Measurements from ENCODE around the gene PACSIN1.

The PACSIN1 gene

DNA sequence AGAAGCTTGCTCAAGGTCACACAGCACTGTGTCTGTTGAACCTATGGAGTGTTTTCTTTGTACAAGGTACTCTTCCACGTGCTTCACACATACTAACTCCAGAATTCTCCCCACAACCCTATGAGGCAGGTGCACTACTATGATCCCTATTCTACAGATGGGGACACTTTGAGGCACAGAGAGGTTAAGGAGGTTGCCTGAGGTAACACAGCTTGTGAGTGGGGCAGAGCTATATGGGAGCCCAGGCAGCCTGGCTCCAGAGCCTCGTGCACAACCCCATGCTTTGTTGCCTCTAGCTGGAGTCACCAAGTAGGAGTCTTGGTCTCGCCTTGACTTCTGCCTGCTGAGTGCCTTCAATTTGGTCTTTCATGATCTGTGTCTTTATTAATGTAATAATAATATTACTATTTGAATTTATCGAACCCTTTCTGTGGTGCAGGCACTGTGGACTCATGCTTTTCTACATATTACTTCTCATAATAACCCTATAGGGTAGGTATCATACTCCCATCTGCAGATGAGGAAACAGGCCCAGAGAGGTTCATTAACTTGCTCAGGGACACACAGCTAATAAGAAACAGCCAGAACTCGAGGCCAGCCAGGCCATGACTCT is 103.6 kb downstream of the PACSIN1 start:
- DNase-seq, result no peak

DNA sequence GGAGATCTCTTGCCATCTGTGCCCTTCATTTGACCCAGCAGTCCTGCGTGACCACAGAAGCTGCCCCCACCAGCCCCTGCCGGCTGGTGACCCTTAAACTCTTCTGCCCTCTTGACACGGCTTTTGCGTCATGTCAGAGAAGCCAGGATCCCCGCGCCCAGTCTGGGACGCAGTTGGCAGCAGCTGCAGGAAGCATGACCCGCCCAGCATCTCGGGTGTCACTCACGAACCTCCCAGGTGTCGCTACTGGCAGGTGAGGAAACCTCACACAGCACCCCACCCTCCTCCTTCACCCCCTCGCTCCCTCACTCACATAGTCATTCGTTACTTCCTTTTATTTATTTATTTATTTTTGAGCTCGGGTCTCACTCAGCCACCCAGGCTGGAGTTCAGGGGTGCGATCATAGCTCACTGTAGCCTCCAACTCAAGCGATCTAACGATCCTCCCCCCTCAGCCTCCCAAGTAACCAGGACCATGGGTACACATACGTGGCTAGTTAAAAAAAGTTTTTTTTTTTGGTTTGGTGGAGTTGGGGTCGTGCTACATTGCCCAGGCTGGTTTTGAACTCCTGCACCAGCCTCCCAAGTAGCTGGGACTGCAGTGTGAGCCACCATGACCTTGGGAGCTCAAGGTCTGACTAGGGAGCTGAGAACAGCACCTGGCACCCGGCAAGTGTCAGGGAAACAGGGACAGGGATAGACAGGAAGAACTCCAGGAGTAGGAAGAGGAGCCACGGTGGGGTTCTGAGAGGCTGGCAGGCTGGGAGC is 104.4 kb downstream of the PACSIN1 start:
- DNase-seq, result no peak
- in situ Hi-C loops (cut with MboI; ENCODE audit: low pct_unique_long_range_greater_than_20kb, low sequenced_read_pairs), result no loop called here

More for the DNA sequence above, 103.6 kb downstream of the PACSIN1 start:
- in situ Hi-C loops (cut with MboI; ENCODE audit: low pct_unique_long_range_greater_than_20kb, low sequenced_read_pairs), result no loop called here

GRCh38 chr6:34571388-34571787 is 105.5 kb downstream of the PACSIN1 start:
- no peak for DNase-seq
- in situ Hi-C loops (cut with MboI; ENCODE audit: low pct_unique_long_range_greater_than_20kb, low sequenced_read_pairs), result no loop called here

GRCh38 chr6:34572021-34572420 is 106.1 kb downstream of the PACSIN1 start:
- in situ Hi-C loops (cut with MboI; ENCODE audit: low pct_unique_long_range_greater_than_20kb, low sequenced_read_pairs), result no loop called here
- DNase-seq, result no peak

DNA sequence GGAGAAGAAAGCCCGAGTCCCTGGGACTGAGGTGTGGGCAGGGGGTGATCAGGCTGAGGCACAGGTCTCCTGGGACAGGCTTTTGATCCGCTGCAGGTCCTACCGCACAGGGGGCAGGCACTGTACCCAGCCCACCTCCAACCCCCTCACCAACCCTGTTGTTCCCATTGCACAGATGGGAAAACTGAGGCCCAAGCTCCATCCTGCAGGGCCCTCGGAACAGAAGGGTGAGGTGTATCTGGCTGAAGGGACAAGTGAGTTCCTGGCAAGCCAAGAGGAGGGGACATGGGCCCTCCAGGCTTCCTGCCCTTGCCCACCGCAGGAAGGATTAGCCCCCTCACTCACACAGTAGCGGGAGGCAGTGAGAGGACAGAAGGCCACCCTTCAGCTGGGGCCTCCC is 106.7 kb downstream of the PACSIN1 start:
- in situ Hi-C loops (cut with MboI; ENCODE audit: low pct_unique_long_range_greater_than_20kb, low sequenced_read_pairs), result no loop called here
- DNase-seq, result no peak

GRCh38 chr6:34573567-34574183 is 107.8 kb downstream of the PACSIN1 start:
- in situ Hi-C loops (cut with MboI; ENCODE audit: low pct_unique_long_range_greater_than_20kb, low sequenced_read_pairs), result no loop called here
- DNase-seq, result no peak

- in situ Hi-C loops (cut with MboI; ENCODE audit: low pct_unique_long_range_greater_than_20kb, low sequenced_read_pairs), result no loop called here
- no peak for DNase-seq
Observed at GRCh38 chr6:34574647-34575293, 108.9 kb downstream of the PACSIN1 start.

GRCh38 chr6:34575326-34575725 is 109.5 kb downstream of the PACSIN1 start:
- no peak for DNase-seq
- in situ Hi-C loops (cut with MboI; ENCODE audit: low pct_unique_long_range_greater_than_20kb, low sequenced_read_pairs), result no loop called here

GRCh38 chr6:34576286-34576955 is 110.5 kb downstream of the PACSIN1 start:
- DNase-seq, result no peak
- in situ Hi-C loops (cut with MboI; ENCODE audit: low pct_unique_long_range_greater_than_20kb, low sequenced_read_pairs), result no loop called here

- in situ Hi-C loops (cut with MboI; ENCODE audit: low pct_unique_long_range_greater_than_20kb, low sequenced_read_pairs), result no loop called here
Observed at GRCh38 chr6:34578445-34579262, 112.8 kb downstream of the PACSIN1 start.

DNA sequence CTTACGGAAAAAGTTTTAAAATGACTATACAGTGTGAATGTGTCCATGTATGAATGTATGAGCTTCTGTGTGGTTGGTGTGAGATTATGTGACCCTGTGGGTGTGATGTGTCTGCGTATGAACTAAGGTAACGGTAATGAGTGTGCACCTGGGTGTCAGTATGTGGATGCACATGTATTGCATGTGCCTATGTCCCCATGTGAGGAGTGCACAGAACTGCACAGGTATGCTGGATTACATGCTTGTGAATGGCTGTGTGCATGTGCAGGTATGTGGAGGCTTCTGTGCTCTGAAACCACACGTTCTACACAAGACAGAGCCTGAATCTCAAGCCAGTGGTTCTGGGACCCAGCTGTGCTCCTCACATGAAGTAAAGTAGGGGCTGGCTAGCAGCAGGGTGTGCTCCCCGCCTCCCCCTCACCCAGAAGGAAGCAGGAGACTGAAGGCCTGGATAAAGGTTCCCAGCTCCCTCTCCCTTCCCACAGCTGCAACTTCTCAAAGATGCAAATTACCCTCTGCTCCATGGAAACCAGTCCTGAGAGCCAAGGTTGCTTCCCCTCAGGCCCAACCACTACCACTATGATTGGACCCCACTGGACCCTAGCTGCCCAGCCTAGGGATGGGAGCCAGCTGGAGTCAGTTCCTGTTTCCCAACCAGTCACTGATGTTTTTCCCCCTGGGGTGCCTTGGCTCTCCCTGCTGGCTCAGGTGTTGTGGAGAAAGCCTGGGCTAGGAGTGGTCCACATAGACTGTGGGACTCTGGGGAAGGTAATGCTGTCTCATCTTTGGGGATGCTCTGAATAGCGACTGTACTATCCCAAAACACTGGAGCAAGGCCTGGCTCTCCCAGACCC is 115.1 kb downstream of the PACSIN1 start:
- DNase-seq, result no peak
- in situ Hi-C loops (cut with MboI; ENCODE audit: low pct_unique_long_range_greater_than_20kb, low sequenced_read_pairs), result no loop called here

More at GRCh38 chr6:34578445-34579262, 112.8 kb downstream of the PACSIN1 start:
- DNase-seq, result no peak

GRCh38 chr6:34581561-34581920 is 115.7 kb downstream of the PACSIN1 start:
- in situ Hi-C loops (cut with MboI; ENCODE audit: low pct_unique_long_range_greater_than_20kb, low sequenced_read_pairs), result no loop called here
- no peak for DNase-seq

DNA sequence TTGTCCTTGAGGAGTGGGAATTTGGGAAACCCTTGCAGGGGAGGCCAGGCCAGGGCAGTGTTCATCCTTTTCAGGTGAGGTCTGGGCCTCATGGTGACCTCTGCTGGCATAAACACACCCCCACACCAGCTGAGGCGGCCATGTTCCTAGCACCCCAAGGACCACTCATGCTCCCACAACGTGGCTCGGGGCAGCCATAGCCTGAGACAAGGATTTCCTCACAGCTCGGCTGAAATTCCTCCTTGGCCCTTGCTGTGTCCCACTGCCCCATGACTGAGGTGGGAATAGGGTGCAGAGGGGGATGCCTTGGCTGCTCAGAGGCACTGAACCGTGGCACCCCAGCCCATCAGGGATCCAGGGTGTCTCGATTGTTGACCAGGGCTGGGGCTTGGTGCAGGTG is 117.6 kb downstream of the PACSIN1 start:
- peak; percentile 25 for DNase-seq
- in situ Hi-C loops (cut with MboI; ENCODE audit: low pct_unique_long_range_greater_than_20kb, low sequenced_read_pairs), result no loop called here

DNA sequence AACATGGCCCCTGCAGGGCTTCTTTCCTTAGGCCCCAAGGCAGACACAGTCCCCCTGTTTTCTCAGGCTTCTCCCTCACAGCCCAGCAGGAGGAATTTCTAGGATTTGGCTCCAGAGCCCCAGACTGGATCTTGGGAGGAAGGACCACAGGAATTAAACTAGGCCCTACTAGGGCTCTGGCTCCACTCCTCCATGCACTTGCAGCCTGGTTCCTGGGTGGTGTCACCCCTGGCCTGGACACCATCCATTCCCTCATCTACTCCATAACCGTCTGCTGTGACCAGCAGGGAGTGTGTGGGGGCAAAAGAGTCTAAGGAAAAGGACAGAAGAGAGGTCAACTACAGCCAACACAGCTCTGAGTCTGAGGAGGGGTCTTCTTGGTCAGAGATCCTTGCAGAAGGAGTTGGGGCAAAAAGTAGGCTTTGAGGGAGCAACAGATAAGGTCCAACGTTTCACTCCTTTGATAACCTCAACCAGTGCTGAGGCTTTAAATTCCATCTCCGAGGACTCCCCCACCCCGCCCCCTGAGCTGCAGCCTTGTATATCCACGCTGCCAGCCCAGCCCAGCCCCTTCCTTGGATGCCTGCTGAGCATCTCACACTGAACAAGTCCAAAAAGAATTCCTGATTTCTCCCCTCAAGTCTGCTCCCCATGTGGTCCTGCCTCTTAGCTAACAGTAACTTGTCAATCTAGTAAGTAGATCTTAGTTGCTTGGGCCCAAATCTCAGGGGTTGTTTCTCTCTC is 118.2 kb downstream of the PACSIN1 start:
- DNase-seq, result no peak
- in situ Hi-C loops (cut with MboI; ENCODE audit: low pct_unique_long_range_greater_than_20kb, low sequenced_read_pairs), result no loop called here

DNA sequence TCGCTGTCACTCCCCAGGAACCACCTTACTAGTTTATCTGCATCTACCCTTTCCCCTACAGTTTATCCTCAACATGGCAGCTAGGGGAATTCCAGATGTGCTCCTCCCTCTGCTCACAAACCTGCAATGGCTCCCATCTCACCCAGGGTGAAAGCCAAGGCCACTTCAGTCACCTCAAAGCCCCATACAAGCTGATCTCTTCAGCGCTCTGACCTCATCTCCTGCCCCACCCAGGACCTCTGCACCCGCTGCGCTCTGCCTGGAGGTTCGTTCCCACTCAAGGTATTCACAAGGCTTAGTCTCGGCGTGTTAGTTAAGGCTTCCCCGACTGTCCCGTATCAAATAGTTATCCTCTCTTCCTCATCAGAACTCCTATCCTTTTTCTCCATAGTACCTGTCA is 118.8 kb downstream of the PACSIN1 start:
- DNase-seq, result no peak
- in situ Hi-C loops (cut with MboI; ENCODE audit: low pct_unique_long_range_greater_than_20kb, low sequenced_read_pairs), result no loop called here

All from KBM-7 (cell line).